Superior temporal gyrus (tissue), 1 donor: ENCODE measurements around the gene HEXB.

Experiments
- DNase-seq: peaks from one replicate; pipeline ENCODE4 v3.0.0-alpha.2; 2016; ENCODE audit errors: extremely low spot score

HEXB gene

GRCh38 chr5:74684900-74685851 lies at the start of gene HEXB:
HEXB (plus strand) TSS chr5:74685233; CDS start chr5:74685261, 28 bp downstream.
- DNase-seq = peak; percentile 78

- no peak for DNase-seq
Measured at GRCh38 chr5:74636149-74636548, 48.9 kb upstream of the HEXB start.

- no peak for DNase-seq
Measured at GRCh38 chr5:74636552-74636951, 48.5 kb upstream of the HEXB start.

GRCh38 chr5:74638544-74638969 lies 46.5 kb upstream of the HEXB start:
- no peak for DNase-seq

GRCh38 chr5:74638970-74639806 lies 45.8 kb upstream of the HEXB start:
- no peak for DNase-seq

- no peak for DNase-seq
Measured at GRCh38 chr5:74639807-74640449, 45.1 kb upstream of the HEXB start.

GRCh38 chr5:74640450-74640953 lies 44.5 kb upstream of the HEXB start, which contains the start of gene ENC1:
ENC1 (minus strand) TSS chr5:74640728; CDS start chr5:74636485, 4,243 bp downstream.
- no peak for DNase-seq

GRCh38 chr5:74640954-74641734 lies 43.9 kb upstream of the HEXB start:
- no peak for DNase-seq

- DNase-seq = peak; percentile 80
Measured at GRCh38 chr5:74641735-74642542, 43.1 kb upstream of the HEXB start.

- no peak for DNase-seq
Measured at GRCh38 chr5:74642543-74642863, 42.5 kb upstream of the HEXB start.

GRCh38 chr5:74643111-74643562 lies 41.9 kb upstream of the HEXB start:
- no peak for DNase-seq

GRCh38 chr5:74647096-74647495 lies 37.9 kb upstream of the HEXB start:
- no peak for DNase-seq

- DNase-seq = peak; percentile 86
Measured at GRCh38 chr5:74648835-74649293, 36.2 kb upstream of the HEXB start.

- DNase-seq = no peak
Measured at GRCh38 chr5:74649421-74649973, 35.5 kb upstream of the HEXB start.

- no peak for DNase-seq
Measured at GRCh38 chr5:74651710-74652109, 33.3 kb upstream of the HEXB start.

GRCh38 chr5:74652576-74652975 lies 32.5 kb upstream of the HEXB start:
- no peak for DNase-seq

GRCh38 chr5:74653991-74654390 lies 31.0 kb upstream of the HEXB start:
- DNase-seq = no peak

- DNase-seq = no peak
Measured at GRCh38 chr5:74655206-74655605, 29.8 kb upstream of the HEXB start.

GRCh38 chr5:74655716-74656115 lies 29.3 kb upstream of the HEXB start:
- no peak for DNase-seq

- DNase-seq = no peak
Measured at GRCh38 chr5:74657165-74657564, 27.9 kb upstream of the HEXB start.
